ENCODE data around the gene MYO16.

The MYO16 gene

GRCh38 chr13:109206616-109207015 is 577.2 kb downstream of the MYO16 start:
- no peak for TF ChIP-seq CTCF (conservative IDR thresholded peaks at IDR 0.05)
- TF ChIP-seq ZFX (IDR thresholded peaks at IDR 0.05): no peak
- H3K27ac ChIP-seq: no peak overlapping the region

GRCh38 chr13:109207622-109208021 is 578.2 kb downstream of the MYO16 start:
- TF ChIP-seq CTCF (conservative IDR thresholded peaks at IDR 0.05) (no peak), ZFX (IDR thresholded peaks at IDR 0.05) (no peak)
- no peak overlapping the region for H3K27ac ChIP-seq

GRCh38 chr13:109208522-109208921 is 579.1 kb downstream of the MYO16 start:
- no peak for TF ChIP-seq CTCF (conservative IDR thresholded peaks at IDR 0.05)
- no peak for TF ChIP-seq ZFX (IDR thresholded peaks at IDR 0.05)
- no peak overlapping the region for H3K27ac ChIP-seq

- no peak overlapping the region for H3K27ac ChIP-seq
These were observed 580.1 kb downstream of the MYO16 start for GRCh38 chr13:109209526-109209925.

GRCh38 chr13:109211616-109212015 is 582.2 kb downstream of the MYO16 start:
- TF ChIP-seq CTCF (conservative IDR thresholded peaks at IDR 0.05) (no peak), ZFX (IDR thresholded peaks at IDR 0.05) (no peak)
- no peak overlapping the region for H3K27ac ChIP-seq

More at GRCh38 chr13:109209526-109209925, 580.1 kb downstream of the MYO16 start:
- TF ChIP-seq ZFX (IDR thresholded peaks at IDR 0.05) (no peak), CTCF (conservative IDR thresholded peaks at IDR 0.05) (no peak)

GRCh38 chr13:109212650-109213049 is 583.2 kb downstream of the MYO16 start:
- TF ChIP-seq ZFX (IDR thresholded peaks at IDR 0.05): no peak
- TF ChIP-seq CTCF (conservative IDR thresholded peaks at IDR 0.05): no peak
- no peak overlapping the region for H3K27ac ChIP-seq

- H3K27ac ChIP-seq: no peak overlapping the region
- TF ChIP-seq ZFX (IDR thresholded peaks at IDR 0.05) (no peak), CTCF (conservative IDR thresholded peaks at IDR 0.05) (no peak)
These were observed 584.3 kb downstream of the MYO16 start for GRCh38 chr13:109213714-109214113.

Data from C4-2B (cell line).